Kidney epithelial cell (primary cell): Measurements from ENCODE around the gene DAPK3. TPM values are rescaled to one million over a fixed set of nuclear protein-coding genes. Genes with fewer than 3 reads are reported as not detected.

ENCODE experiments used
- DNase-seq: peaks from one replicate; pipeline ENCODE4 v3.0.0-alpha.2; 2010; ENCODE audit warnings: low read depth
- H3K27me3 ChIP-seq: 2 replicates; pipeline ENCODE4 v1.6.0; 2011; ENCODE audit warnings: low read length; ENCODE audit not compliant: control insufficient read depth, insufficient read depth
- H3K36me3 ChIP-seq: 2 replicates; pipeline ENCODE4 v1.5.1; 2011; ENCODE audit warnings: low read length; ENCODE audit not compliant: control insufficient read depth, insufficient read depth
- H3K4me3 ChIP-seq: 2 replicates; pipeline ENCODE4 v1.5.1; 2011; ENCODE audit warnings: low read depth, mild to moderate bottlenecking, control low read depth, low read length
- CTCF ChIP-seq: IDR thresholded peaks from 2 replicates; pipeline ENCODE4 v1.5.1; 2011; ENCODE audit warnings: mild to moderate bottlenecking, moderate library complexity, low read length, control low read depth, inconsistent platforms; ENCODE audit not compliant: insufficient read depth, poor library complexity, severe bottlenecking
- total RNA-seq: library from RNA; depleted of rRNA; stranded (reverse); fragments of >200 nt; gene quantifications from 2 replicates; pipeline ENCODE4 v1.2.3, GENCODE V29; 2015

The DAPK3 gene
- total RNA-seq, 1 donor from 2014 or later = 199 TPM

GRCh38 chr19:3919793-3920192 lies 51.1 kb downstream of the DAPK3 start:
- DNase-seq = no peak
- TF ChIP-seq CTCF = no peak
- Histone ChIP-seq H3K27me3 (no peaks in the 10 kb centered on the region), H3K36me3 (no peaks in the 10 kb centered on the region), H3K4me3 (no peak overlapping the region)

- no peak overlapping the region for H3K4me3 ChIP-seq
- DNase-seq = no peak
- no peak for TF ChIP-seq CTCF
- no peaks in the 10 kb centered on the region for H3K27me3 ChIP-seq
- no peaks in the 10 kb centered on the region for H3K36me3 ChIP-seq
These were observed 54.9 kb downstream of the DAPK3 start for GRCh38 chr19:3916033-3916432.

GRCh38 chr19:3914199-3914598 lies 56.7 kb downstream of the DAPK3 start:
- H3K36me3 ChIP-seq = no peaks in the 10 kb centered on the region
- no peak for DNase-seq
- H3K4me3 ChIP-seq = no peak overlapping the region
- TF ChIP-seq CTCF = no peak
- H3K27me3 ChIP-seq = no peaks in the 10 kb centered on the region

DNA sequence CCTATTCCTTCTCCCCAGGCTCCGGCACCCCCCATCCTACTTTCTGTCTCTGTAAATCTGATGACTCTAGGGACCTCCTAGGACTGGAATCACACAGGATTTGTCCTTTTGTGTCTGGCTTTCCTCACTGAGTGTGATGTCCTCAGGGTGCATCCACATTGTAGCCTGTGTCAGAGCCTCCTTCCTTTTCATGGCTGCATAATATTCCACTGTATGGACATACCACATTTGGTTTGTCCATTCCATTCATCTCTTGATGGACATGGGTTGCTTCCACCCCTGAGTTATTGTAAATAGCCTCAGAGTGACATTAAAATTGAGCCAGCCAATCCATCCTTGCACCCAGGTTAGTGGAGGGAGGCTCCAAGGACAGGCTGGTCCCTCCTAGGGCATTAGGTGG lies 60.8 kb downstream of the DAPK3 start:
- H3K36me3 ChIP-seq = no peaks in the 10 kb centered on the region
- no peak for TF ChIP-seq CTCF
- no peaks in the 10 kb centered on the region for H3K27me3 ChIP-seq
- no peak for DNase-seq
- no peak overlapping the region for H3K4me3 ChIP-seq

Other genes starting within 250 kb of the DAPK3 start
- 39.7 and 50.5 TPM in 2 replicates for gene APBA3, start 209.4 kb downstream of the DAPK3 start, total RNA-seq
- 48.4 and 120 TPM in 2 replicates for gene MRPL54, start 208.4 kb downstream of the DAPK3 start, total RNA-seq
- not detected in 2 replicates for gene RAX2, start 198.9 kb downstream of the DAPK3 start, total RNA-seq
- gene MATK, start 184.7 kb downstream of the DAPK3 start, total RNA-seq = 0.50 and 1.2 TPM in 2 replicates
- 0.17 TPM in 1 of 2 replicates, not detected in the other for gene ZFR2, start 102.1 kb downstream of the DAPK3 start, total RNA-seq
- gene ATCAY, start 90.4 kb downstream of the DAPK3 start, total RNA-seq = 0.14 TPM in 1 of 2 replicates, not detected in the other
- not detected in 2 replicates for gene NMRK2, start 38.0 kb downstream of the DAPK3 start, total RNA-seq
- 3,492 and 3,925 TPM in 2 replicates for gene EEF2, start 14.4 kb upstream of the DAPK3 start, total RNA-seq
- gene PIAS4, start 36.6 kb upstream of the DAPK3 start, total RNA-seq = 38.1 and 43.7 TPM in 2 replicates
- 39.9 and 43.3 TPM in 2 replicates for gene ZBTB7A, start 95.8 kb upstream of the DAPK3 start, total RNA-seq
- 198 and 249 TPM in 2 replicates for gene MAP2K2, start 153.0 kb upstream of the DAPK3 start, total RNA-seq
- gene CREB3L3, start 182.5 kb upstream of the DAPK3 start, total RNA-seq = not detected in 2 replicates
- gene SIRT6, start 211.5 kb upstream of the DAPK3 start, total RNA-seq = 58.8 and 59.2 TPM in 2 replicates
- 0.33 and 0.34 TPM in 2 replicates for gene ANKRD24, start 211.6 kb upstream of the DAPK3 start, total RNA-seq